Neuronal stem cell (in vitro differentiated cells): ENCODE measurements around the gene WNT9B.

Experiments used
- DNase-seq: peaks from one replicate; pipeline ENCODE4 v3.0.0-alpha.2; 2013; ENCODE audit warnings: low spot score
- H2AFZ ChIP-seq: one replicate; pipeline ENCODE4 v1.6.1; 2013; ENCODE audit warnings: mild to moderate bottlenecking, low read length, inconsistent platforms
- H2AK5ac ChIP-seq: 2 replicates; pipeline ENCODE4 v1.6.1; 2013; ENCODE audit warnings: low read depth, mild to moderate bottlenecking, inconsistent platforms, low read length, moderate library complexity, mixed read lengths
- H2BK120ac ChIP-seq: 2 replicates; pipeline ENCODE4 v1.6.1; 2013; ENCODE audit warnings: low read depth, mild to moderate bottlenecking, inconsistent platforms, low read length, moderate library complexity, mixed read lengths
- H2BK12ac ChIP-seq: one replicate; pipeline ENCODE4 v1.6.1; 2013; ENCODE audit warnings: low read length, inconsistent platforms
- H2BK15ac ChIP-seq: 2 replicates; pipeline ENCODE4 v1.6.1; 2013; ENCODE audit warnings: mild to moderate bottlenecking, low read length, inconsistent platforms, mixed read lengths
- H2BK5ac ChIP-seq: one replicate; pipeline ENCODE4 v1.6.1; 2013; ENCODE audit warnings: inconsistent platforms, mild to moderate bottlenecking, low read length, moderate library complexity
- H3K14ac ChIP-seq: one replicate; pipeline ENCODE4 v1.6.1; 2013; ENCODE audit warnings: low read length, inconsistent platforms
- H3K18ac ChIP-seq: 2 replicates; pipeline ENCODE4 v1.6.1; 2013; ENCODE audit warnings: low read length, inconsistent platforms
- H3K23ac ChIP-seq: 2 replicates; pipeline ENCODE4 v1.6.1; 2013; ENCODE audit warnings: low read depth, mild to moderate bottlenecking, mixed read lengths, low read length, inconsistent platforms; ENCODE audit not compliant: poor library complexity
- H3K27ac ChIP-seq: replicated peaks from 3 replicates; pipeline ENCODE4 v1.5.1; 2013; ENCODE audit warnings: low read length, inconsistent platforms
- H3K27me3 ChIP-seq, 3 experiments: 2 replicates each; pipeline ENCODE4 v1.6.1; 2013; ENCODE audit warnings: low read length in 3 of 3, mild to moderate bottlenecking in 2 of 3, inconsistent platforms in 1 of 3, low read depth in 1 of 3, mixed read lengths in 1 of 3, moderate library complexity in 1 of 3; ENCODE audit not compliant: control insufficient read depth in 3 of 3, insufficient read depth in 3 of 3
- H3K36me3 ChIP-seq, 2 donors: replicated peaks in 1 of 2; 2 replicates each; pipeline ENCODE4 v1.6.1; 2013; ENCODE audit warnings: low read length in 2 of 2; ENCODE audit not compliant: control insufficient read depth in 2 of 2, insufficient read depth in 2 of 2
- H3K4ac ChIP-seq: 2 replicates; pipeline ENCODE4 v1.6.1; 2013; ENCODE audit warnings: inconsistent platforms, mild to moderate bottlenecking, low read length, moderate library complexity
- H3K4me1 ChIP-seq, 2 donors: 1 replicate in 1 of 2; 2 replicates in 1 of 2; pipeline ENCODE4 v1.6.1; 2013; ENCODE audit warnings: low read length in 2 of 2, low read depth in 1 of 2; ENCODE audit not compliant: control insufficient read depth in 2 of 2, insufficient read depth in 1 of 2
- H3K4me2 ChIP-seq: one replicate; pipeline ENCODE4 v1.6.1; 2013; ENCODE audit warnings: mild to moderate bottlenecking, low read length, inconsistent platforms; ENCODE audit not compliant: insufficient read depth, poor library complexity, severe bottlenecking
- H3K4me3 ChIP-seq, 2 donors: 2 replicates each; pipeline ENCODE4 v1.5.1; 2013; ENCODE audit warnings: low read length in 2 of 2, mild to moderate bottlenecking in 2 of 2, inconsistent platforms in 1 of 2, moderate library complexity in 1 of 2
- H3K79me1 ChIP-seq: one replicate; pipeline ENCODE4 v1.6.1; 2013; ENCODE audit warnings: low read depth, mild to moderate bottlenecking, inconsistent platforms, low read length, moderate library complexity
- H3K9ac ChIP-seq: one replicate; pipeline ENCODE4 v1.6.1; 2013; ENCODE audit warnings: mild to moderate bottlenecking, low read depth, low read length, inconsistent platforms; ENCODE audit not compliant: poor library complexity
- H3K9me3 ChIP-seq, 2 donors: replicated peaks in 1 of 2; 2 replicates each; pipeline versions ENCODE3 to v1.6.1; 2013; ENCODE audit warnings: low read length in 2 of 2, mild to moderate bottlenecking in 2 of 2, inconsistent platforms in 1 of 2, low read depth in 1 of 2, mixed read lengths in 1 of 2, moderate library complexity in 1 of 2; ENCODE audit not compliant: control insufficient read depth in 2 of 2, insufficient read depth in 1 of 2
- H4K8ac ChIP-seq: one replicate; pipeline ENCODE4 v1.6.1; 2013; ENCODE audit warnings: low read depth, mild to moderate bottlenecking, inconsistent platforms, low read length, moderate library complexity
- H4K91ac ChIP-seq: one replicate; pipeline ENCODE4 v1.6.1; 2013; ENCODE audit warnings: low read length, low read depth, mild to moderate bottlenecking, inconsistent platforms; ENCODE audit not compliant: poor library complexity
- WGBS, 2 donors: extraction: QIAGEN DNeasy Blood & Tissue Kit; methylation state at CpG; one replicate each; pipeline ENCODE4 v1.1.7; 2013; ENCODE audit warnings: missing lambda C conversion rate in 2 of 2, mixed read lengths in 1 of 2; ENCODE audit not compliant: insufficient read length in 2 of 2, insufficient replicate concordance in 1 of 2; ENCODE audit errors: extremely low coverage in 2 of 2; 5-methylcytosine and 5-hydroxymethylcytosine counted together

Gene WNT9B

DNA sequence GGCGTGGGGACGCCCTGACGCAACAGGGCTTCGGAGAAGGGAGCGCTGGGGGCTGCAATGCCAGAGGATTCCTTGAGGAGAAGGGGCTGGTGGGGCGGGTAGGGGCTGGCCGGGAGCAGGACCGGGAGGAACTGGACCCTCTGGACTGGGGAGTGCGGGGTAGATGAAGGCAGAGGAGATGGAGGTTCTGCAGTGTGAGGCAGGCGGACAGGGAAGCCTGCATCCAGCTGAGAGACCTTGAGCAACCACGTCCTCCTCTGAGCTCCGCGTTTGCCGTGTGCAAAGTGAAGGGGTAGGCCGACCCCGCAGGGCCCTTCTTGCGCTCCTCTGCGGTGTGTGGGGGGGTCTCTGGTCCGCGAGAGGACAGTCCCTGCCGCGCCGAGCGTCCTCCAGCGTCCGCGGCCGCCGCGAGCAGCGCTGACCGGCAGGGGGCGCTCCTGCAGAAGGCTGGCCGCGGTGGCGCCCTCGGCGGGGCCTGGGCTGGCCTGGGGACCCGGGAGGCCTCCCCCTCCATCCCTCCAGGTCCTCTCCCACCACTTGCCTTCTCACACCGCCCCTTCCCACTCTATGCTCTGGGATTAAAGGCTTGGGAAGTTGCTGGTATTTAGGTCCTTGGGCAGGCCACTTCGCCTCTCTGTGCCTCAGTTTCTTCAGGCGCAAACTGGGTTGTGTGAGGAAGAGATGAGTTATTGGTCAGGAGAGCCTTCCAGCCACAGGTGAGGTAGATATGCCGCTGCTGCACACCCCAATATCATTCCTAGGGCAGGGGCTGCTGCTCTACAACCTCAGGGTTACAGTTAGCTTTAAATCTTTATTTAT lies 9.6 kb upstream of the WNT9B start:
- no peak overlapping the region for H3K27ac ChIP-seq
- H3K18ac ChIP-seq, result peak overlapping the region; percentile 70
- no peak for DNase-seq
- no peak overlapping the region for H3K4me3 ChIP-seq
- H3K36me3 ChIP-seq, result no peaks in the 10 kb centered on the region
- H4K8ac ChIP-seq, result no peak overlapping the region
- H3K9me3 ChIP-seq, result peaks cover 7 to 14% of the 10 kb centered on the region in 2 donors
- H2BK15ac ChIP-seq, result peak overlapping the region; percentile 59
- H3K27me3 ChIP-seq, result peaks cover 3 to 20% (median 3%) of the 10 kb centered on the region in 3 experiments
- peak overlapping the region; percentile 82 for H2AFZ ChIP-seq
- H3K9ac ChIP-seq, result no peak overlapping the region
- H3K4ac ChIP-seq, result no peak overlapping the region
- H3K4me1 ChIP-seq, result peaks cover 0 to 3% of the 10 kb centered on the region in 2 donors
- H3K14ac ChIP-seq, result no peak overlapping the region
- no peak overlapping the region for H2BK120ac ChIP-seq
- no peaks in the 10 kb centered on the region for H3K79me1 ChIP-seq
- peak overlapping the region; percentile 83 for H3K23ac ChIP-seq
- H3K4me2 ChIP-seq, result peak overlapping the region; percentile 32
- H2AK5ac ChIP-seq, result no peak overlapping the region
- H2BK12ac ChIP-seq, result no peak overlapping the region
- WGBS, 2 donors, result no CpG with 5 or more reads among the region's 43 CpGs
- H2BK5ac ChIP-seq, result peak overlapping the region; percentile 48
- no peak overlapping the region for H4K91ac ChIP-seq

GRCh38 chr17:46842835-46843234 lies 8.5 kb upstream of the WNT9B start:
- no peak overlapping the region for H3K4ac ChIP-seq
- peaks cover 7 to 14% of the 10 kb centered on the region in 2 donors for H3K9me3 ChIP-seq
- no peaks in the 10 kb centered on the region for H3K36me3 ChIP-seq
- no peaks in the 10 kb centered on the region for H3K79me1 ChIP-seq
- H2BK120ac ChIP-seq, result no peak overlapping the region
- H3K4me1 ChIP-seq, result peaks cover 0 to 3% of the 10 kb centered on the region in 2 donors
- H3K23ac ChIP-seq, result no peak overlapping the region
- no peak overlapping the region for H2AFZ ChIP-seq
- no peak overlapping the region for H2AK5ac ChIP-seq
- H2BK15ac ChIP-seq, result no peak overlapping the region
- no peak overlapping the region for H3K27ac ChIP-seq
- H4K8ac ChIP-seq, result no peak overlapping the region
- H3K18ac ChIP-seq, result no peak overlapping the region
- H3K27me3 ChIP-seq, result peaks cover 3 to 23% (median 10%) of the 10 kb centered on the region in 3 experiments
- no peak overlapping the region for H3K4me3 ChIP-seq
- no peak overlapping the region for H3K14ac ChIP-seq
- no peak overlapping the region for H2BK12ac ChIP-seq
- H3K9ac ChIP-seq, result no peak overlapping the region
- no CpG with 5 or more reads among the region's 3 CpGs for WGBS, 2 donors
- H2BK5ac ChIP-seq, result no peak overlapping the region
- DNase-seq, result no peak
- no peak overlapping the region for H3K4me2 ChIP-seq
- H4K91ac ChIP-seq, result no peak overlapping the region

GRCh38 chr17:46847204-46848191 lies 3.9 kb upstream of the WNT9B start:
- no peaks in the 10 kb centered on the region for H3K79me1 ChIP-seq
- H3K14ac ChIP-seq, result no peak overlapping the region
- peaks cover 2 to 6% of the 10 kb centered on the region in 2 donors for H3K4me1 ChIP-seq
- H2BK120ac ChIP-seq, result no peak overlapping the region
- no peak overlapping the region for H2BK5ac ChIP-seq
- H3K9ac ChIP-seq, result no peak overlapping the region
- H3K4me3 ChIP-seq, result no peak overlapping the region
- peaks cover 4 to 10% of the 10 kb centered on the region in 2 donors for H3K9me3 ChIP-seq
- H3K4ac ChIP-seq, result no peak overlapping the region
- no peak overlapping the region for H4K91ac ChIP-seq
- no peak overlapping the region for H2BK15ac ChIP-seq
- H3K27me3 ChIP-seq, result peaks cover 14 to 52% (median 51%) of the 10 kb centered on the region in 3 experiments
- no peak overlapping the region for H2BK12ac ChIP-seq
- no peak overlapping the region for H3K4me2 ChIP-seq
- no peak overlapping the region for H3K18ac ChIP-seq
- no peak for DNase-seq
- no peak overlapping the region for H2AFZ ChIP-seq
- WGBS, 2 donors, result no CpG with 5 or more reads among the region's 8 CpGs
- peak overlapping the region; percentile 14 for H3K23ac ChIP-seq
- no peak overlapping the region for H4K8ac ChIP-seq
- H3K36me3 ChIP-seq, result no peaks in the 10 kb centered on the region
- H2AK5ac ChIP-seq, result no peak overlapping the region
- no peak overlapping the region for H3K27ac ChIP-seq
